NCI-H1048 (cell line): Measurements from ENCODE around the gene DHRS1.
"Not testable (repeated sequence)": the region's sequence is repeated elsewhere in the genome, so short reads cannot be mapped to it uniquely, and the experiment has no call there.

Experiments used
- DNase-seq: peaks from one replicate; lab custom pipeline; 2025; lab: John Stamatoyannopoulos, UW

DHRS1 gene

DNA sequence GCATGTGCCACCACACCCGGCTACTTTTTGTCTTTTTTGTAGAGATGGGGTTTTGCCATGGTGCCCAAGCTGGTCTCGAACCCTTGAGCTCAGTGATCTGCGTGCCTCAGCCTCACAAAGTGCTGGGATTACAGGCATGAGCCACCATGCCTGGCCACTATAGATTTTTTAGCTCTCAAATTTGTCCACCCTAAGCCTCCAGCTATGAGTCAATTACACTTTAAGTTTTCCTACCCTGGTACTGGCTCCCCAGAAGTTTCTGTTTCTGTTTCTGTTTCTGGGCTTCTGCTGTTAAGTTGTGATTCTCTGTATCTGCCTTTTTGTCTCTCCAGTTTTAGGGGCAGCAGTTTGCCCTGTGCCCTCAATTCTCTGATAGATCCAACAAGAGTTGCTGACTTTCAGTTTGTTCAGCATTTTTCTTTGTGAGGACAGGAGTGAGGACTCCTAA is 52.8 kb downstream of the DHRS1 start:
- no peak for DNase-seq

DNA sequence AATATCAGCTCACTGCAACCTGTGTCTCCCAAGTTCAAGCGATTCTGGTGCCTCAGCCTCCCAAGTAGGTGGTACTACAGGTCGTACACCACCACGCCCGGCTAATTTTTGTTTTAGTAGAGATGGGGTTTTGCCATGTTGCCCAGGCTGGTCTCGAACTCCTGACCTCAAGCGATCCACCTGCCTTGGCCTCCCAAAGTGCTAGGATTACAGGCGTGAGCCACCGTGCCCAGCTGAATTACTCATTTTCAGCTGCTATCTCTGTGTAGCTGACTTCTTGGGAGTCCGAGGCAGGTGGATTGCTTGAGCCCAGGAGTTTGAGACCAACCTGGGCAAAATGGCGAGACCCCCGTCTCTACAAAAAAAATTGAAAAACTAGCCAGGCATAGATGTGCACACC is 54.2 kb downstream of the DHRS1 start:
- DNase-seq = not testable (repeated sequence)

DNA sequence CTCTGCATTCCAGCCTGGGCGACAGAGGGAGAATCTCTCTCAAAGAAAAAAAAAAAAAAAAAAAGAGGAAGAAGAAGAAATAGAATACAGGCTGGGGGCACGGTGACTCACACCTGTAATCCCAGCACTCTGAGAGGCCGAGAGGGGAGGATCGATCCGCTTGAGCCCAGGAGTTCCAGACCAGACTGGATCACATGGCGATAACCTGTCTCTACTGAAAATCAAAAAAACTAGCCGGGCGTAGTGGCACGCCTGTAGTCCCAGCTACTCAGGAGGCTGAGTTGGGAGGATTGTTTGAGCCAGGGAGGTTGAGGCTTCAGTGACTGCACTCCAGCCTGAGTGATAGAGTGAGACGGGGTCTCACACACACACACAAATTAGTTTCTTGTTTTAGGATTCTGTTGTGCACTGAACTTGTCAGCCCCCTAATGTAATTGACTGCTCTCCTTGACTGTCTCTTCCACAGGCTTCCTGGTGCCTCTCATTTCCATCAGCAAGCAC is 56.2 kb downstream of the DHRS1 start:
- DNase-seq = no peak

DNA sequence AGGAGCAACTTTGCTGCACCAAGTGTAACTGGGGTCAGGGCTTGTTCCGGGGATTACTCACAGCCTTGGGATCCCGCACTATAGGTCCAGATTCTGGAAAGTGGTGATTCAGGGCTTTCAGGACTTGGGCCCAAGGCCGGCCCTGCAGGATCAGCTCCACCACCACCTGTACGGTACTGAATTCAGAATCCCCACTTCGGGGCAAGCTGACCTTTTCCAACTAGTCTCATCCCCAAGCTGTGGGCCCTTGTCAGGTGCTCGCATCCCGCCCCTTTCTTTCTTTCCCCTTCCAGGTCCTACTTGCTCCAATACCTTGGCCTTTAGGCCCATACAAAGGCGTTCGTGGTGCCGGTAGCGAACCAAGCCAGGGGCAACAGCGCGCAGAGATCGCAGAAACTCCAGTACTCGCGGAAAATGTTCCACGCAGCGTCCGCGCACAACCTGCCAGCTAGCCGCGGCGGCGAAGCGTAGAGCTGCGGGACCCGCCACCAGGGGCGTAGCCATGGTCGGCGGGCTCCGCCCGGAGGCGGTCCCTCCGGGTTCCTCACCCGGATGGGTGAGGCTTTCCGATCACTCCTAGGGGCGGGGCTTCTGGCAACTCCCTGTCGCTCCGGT is 57.6 kb downstream of the DHRS1 start:
- DNase-seq = peak; percentile 79
